OCI-LY7 (cell line): ENCODE data around the gene MAP3K5. TPM values are rescaled to one million over a fixed set of nuclear protein-coding genes. Genes with fewer than 3 reads are reported as not detected.
A peak's percentile ranks its signal among the peaks of the same experiment; 100 is the strongest.

Experiments
- BruUV-seq: library from RNA; stranded (reverse); fragments of 400-500 nt; replicated peaks from 2 replicates; lab custom pipeline; 2021; lab: Mats Ljungman, UMichigan
- CTCF ChIA-PET: fragments of 300-600 bp; sonication (Branson Sonifier 250); formaldehyde crosslinking; loops from one replicate; lab custom pipeline; 2022; ENCODE audit warnings: antibody characterized with exemption; ENCODE audit not compliant: unreplicated experiment; lab: Charles Lee
- POLR2A ChIA-PET: fragments of 300-600 bp; sonication (Branson Sonifier 250); formaldehyde crosslinking; loops from one replicate; lab custom pipeline; 2022; ENCODE audit warnings: antibody characterized with exemption; lab: Charles Lee
- DNase-seq: peaks from one replicate; pipeline ENCODE4 v3.0.0-alpha.2; 2015; ENCODE audit warnings: low spot score
- H2AFZ ChIP-seq: fragments of 200-600 bp; sonication (generic), shearing (Covaris generic); 2 replicates; pipeline ENCODE4 v1.6.1; 2014; ENCODE audit warnings: mild to moderate bottlenecking, antibody characterized with exemption, low read length, moderate library complexity
- H3K27ac ChIP-seq: fragments of 200-600 bp; sonication (generic); 2 replicates; pipeline ENCODE4 v1.5.1; 2014; ENCODE audit warnings: mixed run types, low read depth, mild to moderate bottlenecking, moderate library complexity, low read length, inconsistent platforms; ENCODE audit not compliant: poor library complexity, severe bottlenecking
- H3K36me3 ChIP-seq: fragments of 200-600 bp; sonication (generic); 2 replicates; pipeline ENCODE4 v1.6.1; 2014; ENCODE audit warnings: mild to moderate bottlenecking, antibody characterized with exemption, low read length, moderate library complexity, mixed read lengths; ENCODE audit not compliant: insufficient read depth
- H3K4me1 ChIP-seq: fragments of 200-600 bp; sonication (generic); 2 replicates; pipeline ENCODE4 v1.5.1; 2014; ENCODE audit warnings: mild to moderate bottlenecking, low read length; ENCODE audit not compliant: insufficient read depth, poor library complexity, severe bottlenecking
- H3K4me2 ChIP-seq: fragments of 200-600 bp; sonication (generic); 2 replicates; pipeline ENCODE4 v1.6.1; 2014; ENCODE audit warnings: mild to moderate bottlenecking, low read length
- H3K4me3 ChIP-seq: fragments of 200-600 bp; sonication (generic); 2 replicates; pipeline ENCODE4 v1.5.1; 2014; ENCODE audit warnings: mild to moderate bottlenecking, low read depth, low read length; ENCODE audit not compliant: poor library complexity, severe bottlenecking
- H3K79me2 ChIP-seq: fragments of 200-600 bp; sonication (generic); 2 replicates; pipeline ENCODE4 v1.6.1; 2016; ENCODE audit warnings: low read depth, mild to moderate bottlenecking, low read length, moderate library complexity, mixed read lengths; ENCODE audit not compliant: insufficient read depth
- H3K9me2 ChIP-seq: fragments of 200-600 bp; sonication (generic); 2 replicates; pipeline ENCODE4 v1.6.1; 2016; ENCODE audit warnings: mild to moderate bottlenecking, low read length, mixed read lengths; ENCODE audit not compliant: insufficient read depth
- H3K9me3 ChIP-seq: fragments of 200-600 bp; sonication (generic); 2 replicates; pipeline ENCODE4 v1.6.1; 2014; ENCODE audit warnings: mild to moderate bottlenecking, mixed run types, low read length, mixed read lengths
- H4K20me1 ChIP-seq: fragments of 200-600 bp; sonication (generic); 2 replicates; pipeline ENCODE4 v1.6.1; 2014; ENCODE audit warnings: mild to moderate bottlenecking, antibody characterized with exemption, low read length, moderate library complexity, mixed read lengths; ENCODE audit not compliant: insufficient read depth
- EZH2phosphoT487 ChIP-seq: fragments of 200-600 bp; sonication (generic); IDR thresholded peaks from 2 replicates; pipeline ENCODE4 v1.6.1; 2018; ENCODE audit warnings: low read depth, borderline replicate concordance, mild to moderate bottlenecking, mixed run types, antibody characterized with exemption, low read length, moderate library complexity, mixed read lengths
- intact Hi-C: fragments of 100-400 bp; cut with micrococcal nuclease; formaldehyde crosslinking; loops from one replicate; pipeline ENCODE4 v1.10.0; 2022; ENCODE audit not compliant: unreplicated experiment
- total RNA-seq, 2 experiments: library from RNA; depleted of rRNA in 1 of 2; stranded (reverse); fragments of >200 nt in 1 of 2; shearing (Covaris generic) in 1 of 2; gene quantifications; 2 replicates each; pipeline ENCODE4 v1.2.3, GENCODE V29; 2014 to 2022
- TF ChIP-seq, protein P1 (sequence below): fragments of 200-600 bp; sonication (generic); conservative IDR thresholded peaks from 2 replicates; pipeline ENCODE4 v1.5.1; 2014; ENCODE audit warnings: mild to moderate bottlenecking, antibody characterized with exemption, low read length, moderate library complexity, mixed read lengths

MAP3K5 gene
- total RNA-seq, 2 experiments from 2014 or later, result 13.8 to 16.6 TPM

- Histone ChIP-seq H3K27ac (no peak overlapping the region), H3K9me2 (no peaks in the 10 kb centered on the region), H3K4me3 (no peak overlapping the region), H3K4me1 (peaks cover 26% of the 10 kb centered on the region), H3K9me3 (0 out of 2 replicates have a peak, but pooled peaks cover 6% of the 10 kb centered on the region), H3K79me2 (peaks cover 27% of the 10 kb centered on the region), H4K20me1 (no peaks in the 10 kb centered on the region), H2AFZ (no peak overlapping the region), H3K4me2 (no peak overlapping the region), H3K36me3 (peaks cover 5% of the 10 kb centered on the region; the same call in 1 of the 2 replicates)
- DNase-seq, result no peak
- intact Hi-C loops, result no loop called here
- no TSS peak for BruUV-seq
- POLR2A ChIA-PET, result interaction anchor here (0.9 to 3.5 kb wide), 15 partner anchors 11 to 52 kb away, joined by 3 to 20 read pairs (median 4); partner anchors contain the start of gene MAP3K5
- no peak for TF ChIP-seq EZH2phosphoT487
- TF ChIP-seq, protein P1, sequence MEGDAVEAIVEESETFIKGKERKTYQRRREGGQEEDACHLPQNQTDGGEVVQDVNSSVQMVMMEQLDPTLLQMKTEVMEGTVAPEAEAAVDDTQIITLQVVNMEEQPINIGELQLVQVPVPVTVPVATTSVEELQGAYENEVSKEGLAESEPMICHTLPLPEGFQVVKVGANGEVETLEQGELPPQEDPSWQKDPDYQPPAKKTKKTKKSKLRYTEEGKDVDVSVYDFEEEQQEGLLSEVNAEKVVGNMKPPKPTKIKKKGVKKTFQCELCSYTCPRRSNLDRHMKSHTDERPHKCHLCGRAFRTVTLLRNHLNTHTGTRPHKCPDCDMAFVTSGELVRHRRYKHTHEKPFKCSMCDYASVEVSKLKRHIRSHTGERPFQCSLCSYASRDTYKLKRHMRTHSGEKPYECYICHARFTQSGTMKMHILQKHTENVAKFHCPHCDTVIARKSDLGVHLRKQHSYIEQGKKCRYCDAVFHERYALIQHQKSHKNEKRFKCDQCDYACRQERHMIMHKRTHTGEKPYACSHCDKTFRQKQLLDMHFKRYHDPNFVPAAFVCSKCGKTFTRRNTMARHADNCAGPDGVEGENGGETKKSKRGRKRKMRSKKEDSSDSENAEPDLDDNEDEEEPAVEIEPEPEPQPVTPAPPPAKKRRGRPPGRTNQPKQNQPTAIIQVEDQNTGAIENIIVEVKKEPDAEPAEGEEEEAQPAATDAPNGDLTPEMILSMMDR, result no peak
- CTCF ChIA-PET, result interaction anchor here (0.6 kb wide), 1 partner anchor 52 kb away, joined by 4 read pairs; the partner anchor contains the start of gene MAP3K5
Observed at GRCh38 chr6:136740050-136740974, 52.0 kb downstream of the MAP3K5 start.

- no peak overlapping the region for H3K27ac ChIP-seq
- BruUV-seq, result no TSS peak
- TF ChIP-seq, protein P1, result peak; percentile 28; the same call in 1 of the 2 replicates
- no peak for TF ChIP-seq EZH2phosphoT487
- no peak overlapping the region for H3K4me2 ChIP-seq
- no peak overlapping the region for H3K4me3 ChIP-seq
- H4K20me1 ChIP-seq, result no peaks in the 10 kb centered on the region
- H3K9me3 ChIP-seq, result 0 out of 2 replicates have a peak, but pooled peaks cover 6% of the 10 kb centered on the region
- intact Hi-C loops, result no loop called here
- H3K36me3 ChIP-seq, result peaks cover 5% of the 10 kb centered on the region; the same call in 1 of the 2 replicates
- no peak overlapping the region for H2AFZ ChIP-seq
- peaks cover 27% of the 10 kb centered on the region for H3K79me2 ChIP-seq
- no peak for DNase-seq
- peaks cover 20% of the 10 kb centered on the region for H3K4me1 ChIP-seq
- no peaks in the 10 kb centered on the region for H3K9me2 ChIP-seq
- ChIA-PET CTCF (interaction anchor here (0.6 kb wide), 1 partner anchor 53 kb away, joined by 4 read pairs; the partner anchor contains the start of gene MAP3K5), POLR2A (interaction anchor here (0.9 to 3.5 kb wide), 10 partner anchors 10 to 48 kb away, joined by 3 to 20 read pairs (median 4); no protein-coding TSS in a partner anchor)
Observed at GRCh38 chr6:136739501-136739900, 52.8 kb downstream of the MAP3K5 start.
